Fibroblast of lung (primary cell): ENCODE results near the gene IDUA. TPM values are rescaled to one million over a fixed set of nuclear protein-coding genes. Genes with fewer than 3 reads are reported as not detected.

Experiments used
- DNase-seq, 2 donors: peaks; one replicate each; pipeline versions ENCODE4 v3.0.0 to v3.0.0-alpha.2; 2010; ENCODE audit warnings: low read depth in 2 of 2
- H2AFZ ChIP-seq: 2 replicates; pipeline ENCODE4 v1.5.1; 2012; ENCODE audit warnings: low read length, control low read depth, inconsistent platforms
- H3K27ac ChIP-seq: 2 replicates; pipeline ENCODE4 v1.5.1; 2011; ENCODE audit warnings: low read length, control low read depth; ENCODE audit not compliant: insufficient read depth
- H3K27me3 ChIP-seq: 2 replicates; pipeline ENCODE4 v1.5.1; 2011; ENCODE audit warnings: mild to moderate bottlenecking, low read length; ENCODE audit not compliant: control insufficient read depth, insufficient read depth
- H3K36me3 ChIP-seq: 2 replicates; pipeline ENCODE4 v1.5.1; 2011; ENCODE audit warnings: low read length; ENCODE audit not compliant: control insufficient read depth, insufficient read depth
- H3K4me1 ChIP-seq: 2 replicates; pipeline ENCODE4 v1.5.1; 2011; ENCODE audit warnings: low read length; ENCODE audit not compliant: control insufficient read depth, insufficient read depth; ENCODE audit errors: extremely low read depth
- H3K4me2 ChIP-seq: 2 replicates; pipeline ENCODE4 v1.5.1; 2011; ENCODE audit warnings: low read length, control low read depth; ENCODE audit not compliant: insufficient read depth; ENCODE audit errors: extremely low read depth
- H3K4me3 ChIP-seq, 4 experiments: fragments of 200-600 bp in 1 of 4; sonication (generic) in 1 of 4; replicated peaks in 1 of 4; 2 replicates each; pipeline ENCODE4 v1.5.1; 2011 to 2016; ENCODE audit warnings: low read length in 4 of 4, low read depth in 3 of 4, mild to moderate bottlenecking in 3 of 4, control low read depth in 2 of 4, inconsistent platforms in 1 of 4, mixed read lengths in 1 of 4; ENCODE audit not compliant: insufficient read depth in 1 of 4; ENCODE audit errors: control extremely low read depth in 1 of 4
- H3K79me2 ChIP-seq: 2 replicates; pipeline ENCODE4 v1.5.1; 2012; ENCODE audit warnings: mild to moderate bottlenecking, low read length, inconsistent platforms; ENCODE audit not compliant: control insufficient read depth, insufficient read depth
- H3K9ac ChIP-seq: 2 replicates; pipeline ENCODE4 v1.5.1; 2011; ENCODE audit warnings: mild to moderate bottlenecking, low read length, control low read depth; ENCODE audit not compliant: insufficient read depth
- H3K9me3 ChIP-seq: 2 replicates; pipeline ENCODE4 v1.5.1; 2012; ENCODE audit warnings: low read depth, low read length; ENCODE audit not compliant: control insufficient read depth, insufficient read depth
- H4K20me1 ChIP-seq: 2 replicates; pipeline ENCODE4 v1.5.1; 2011; ENCODE audit warnings: low read length; ENCODE audit not compliant: control insufficient read depth, insufficient read depth; ENCODE audit errors: extremely low read depth
- EZH2 ChIP-seq: IDR thresholded peaks from 2 replicates; pipeline ENCODE4 v1.5.1; 2012; ENCODE audit warnings: low read length, control low read depth, mild to moderate bottlenecking; ENCODE audit errors: missing control alignments
- polyA plus RNA-seq, 2 donors: library from polyadenylated mRNA; depleted of rRNA in 1 of 2; stranded (reverse) in 1 of 2; unstranded in 1 of 2; fragments of >200 nt; gene quantifications; 2 replicates each; pipeline ENCODE4 v1.2.1, GENCODE V29; 2011 to 2012; ENCODE audit warnings: missing spikeins in 1 of 2
- total RNA-seq: library from RNA; depleted of rRNA; stranded (reverse); fragments of >200 nt; gene quantifications from 2 replicates; pipeline ENCODE4 v1.2.1, GENCODE V29; 2014
- TF ChIP-seq, protein P1 (sequence below), 2 donors: IDR thresholded peaks in 1 of 2; conservative IDR thresholded peaks in 1 of 2; 1 replicate in 1 of 2; 2 replicates in 1 of 2; pipeline ENCODE4 v1.5.1; 2011 to 2012; ENCODE audit warnings: low read length in 2 of 2, control low read depth in 1 of 2, inconsistent platforms in 1 of 2, low read depth in 1 of 2, mild to moderate bottlenecking in 1 of 2

IDUA gene
- total and polyA plus RNA-seq, 2 donors (not counting 1 experiment from before 2014, with no cell fraction given): 3.1 to 11.1 TPM

DNA sequence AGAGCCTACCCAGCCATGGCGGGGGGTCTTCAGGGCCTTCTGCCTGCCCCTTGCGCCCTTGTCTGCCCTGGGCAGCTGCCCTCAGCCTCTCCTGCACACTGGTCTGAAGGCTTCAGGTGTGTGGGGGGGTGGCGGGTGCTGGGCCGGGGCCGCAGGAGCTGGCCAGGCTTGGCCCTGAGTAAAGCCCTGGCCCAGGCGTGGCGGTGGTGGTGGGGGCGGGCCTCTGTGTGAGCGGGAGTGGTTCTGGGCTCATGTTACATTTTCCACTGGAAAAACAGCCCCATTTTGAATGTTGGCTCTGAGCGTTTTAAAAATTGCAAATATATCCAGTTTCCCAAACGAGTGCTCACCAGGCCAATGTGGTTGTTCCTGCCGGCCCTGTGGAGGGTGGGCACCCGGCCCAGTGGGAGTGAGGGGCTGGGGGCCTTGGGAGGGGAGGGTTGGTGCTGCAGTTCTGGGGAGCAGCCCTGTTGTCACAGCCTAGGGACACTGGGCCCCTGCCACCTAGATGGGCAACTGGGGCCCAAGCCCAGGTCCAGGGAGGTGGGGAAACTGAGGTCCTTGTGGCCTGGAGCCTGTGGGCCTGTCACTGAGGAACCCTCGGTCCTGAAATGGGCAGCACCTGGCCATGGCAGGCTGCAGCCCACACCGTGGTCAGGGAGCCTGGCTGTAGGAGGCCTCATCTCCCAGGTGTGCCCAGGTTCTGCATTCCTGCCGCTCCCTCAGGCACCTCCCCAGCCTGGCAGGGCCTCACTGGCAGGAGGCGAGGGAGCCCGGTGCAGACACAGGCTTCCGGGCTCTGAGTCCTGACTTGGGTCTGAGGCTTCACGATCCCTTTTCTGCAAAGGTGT is 52.9 kb downstream of the IDUA start:
- H4K20me1 ChIP-seq: no peaks in the 10 kb centered on the region
- no peak overlapping the region for H3K4me3 ChIP-seq
- H3K9me3 ChIP-seq: no peaks in the 10 kb centered on the region
- TF ChIP-seq, protein P1, sequence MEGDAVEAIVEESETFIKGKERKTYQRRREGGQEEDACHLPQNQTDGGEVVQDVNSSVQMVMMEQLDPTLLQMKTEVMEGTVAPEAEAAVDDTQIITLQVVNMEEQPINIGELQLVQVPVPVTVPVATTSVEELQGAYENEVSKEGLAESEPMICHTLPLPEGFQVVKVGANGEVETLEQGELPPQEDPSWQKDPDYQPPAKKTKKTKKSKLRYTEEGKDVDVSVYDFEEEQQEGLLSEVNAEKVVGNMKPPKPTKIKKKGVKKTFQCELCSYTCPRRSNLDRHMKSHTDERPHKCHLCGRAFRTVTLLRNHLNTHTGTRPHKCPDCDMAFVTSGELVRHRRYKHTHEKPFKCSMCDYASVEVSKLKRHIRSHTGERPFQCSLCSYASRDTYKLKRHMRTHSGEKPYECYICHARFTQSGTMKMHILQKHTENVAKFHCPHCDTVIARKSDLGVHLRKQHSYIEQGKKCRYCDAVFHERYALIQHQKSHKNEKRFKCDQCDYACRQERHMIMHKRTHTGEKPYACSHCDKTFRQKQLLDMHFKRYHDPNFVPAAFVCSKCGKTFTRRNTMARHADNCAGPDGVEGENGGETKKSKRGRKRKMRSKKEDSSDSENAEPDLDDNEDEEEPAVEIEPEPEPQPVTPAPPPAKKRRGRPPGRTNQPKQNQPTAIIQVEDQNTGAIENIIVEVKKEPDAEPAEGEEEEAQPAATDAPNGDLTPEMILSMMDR (conservative IDR thresholded peaks at IDR 0.05 in 1 of 2, IDR thresholded peaks at IDR 0.05 in 1 of 2; ENCODE audit: low read depth in 1 of 2, low read length in 2 of 2): no peak
- TF ChIP-seq EZH2: no peak
- H3K27ac ChIP-seq: no peak overlapping the region
- no peaks in the 10 kb centered on the region for H3K27me3 ChIP-seq
- no peak overlapping the region for H2AFZ ChIP-seq
- no peaks in the 10 kb centered on the region for H3K79me2 ChIP-seq
- H3K9ac ChIP-seq: no peak overlapping the region
- no peaks in the 10 kb centered on the region for H3K36me3 ChIP-seq
- no peak overlapping the region for H3K4me2 ChIP-seq
- DNase-seq: peak; percentile 53 to 66
- H3K4me1 ChIP-seq: peaks cover 21% of the 10 kb centered on the region

DNA sequence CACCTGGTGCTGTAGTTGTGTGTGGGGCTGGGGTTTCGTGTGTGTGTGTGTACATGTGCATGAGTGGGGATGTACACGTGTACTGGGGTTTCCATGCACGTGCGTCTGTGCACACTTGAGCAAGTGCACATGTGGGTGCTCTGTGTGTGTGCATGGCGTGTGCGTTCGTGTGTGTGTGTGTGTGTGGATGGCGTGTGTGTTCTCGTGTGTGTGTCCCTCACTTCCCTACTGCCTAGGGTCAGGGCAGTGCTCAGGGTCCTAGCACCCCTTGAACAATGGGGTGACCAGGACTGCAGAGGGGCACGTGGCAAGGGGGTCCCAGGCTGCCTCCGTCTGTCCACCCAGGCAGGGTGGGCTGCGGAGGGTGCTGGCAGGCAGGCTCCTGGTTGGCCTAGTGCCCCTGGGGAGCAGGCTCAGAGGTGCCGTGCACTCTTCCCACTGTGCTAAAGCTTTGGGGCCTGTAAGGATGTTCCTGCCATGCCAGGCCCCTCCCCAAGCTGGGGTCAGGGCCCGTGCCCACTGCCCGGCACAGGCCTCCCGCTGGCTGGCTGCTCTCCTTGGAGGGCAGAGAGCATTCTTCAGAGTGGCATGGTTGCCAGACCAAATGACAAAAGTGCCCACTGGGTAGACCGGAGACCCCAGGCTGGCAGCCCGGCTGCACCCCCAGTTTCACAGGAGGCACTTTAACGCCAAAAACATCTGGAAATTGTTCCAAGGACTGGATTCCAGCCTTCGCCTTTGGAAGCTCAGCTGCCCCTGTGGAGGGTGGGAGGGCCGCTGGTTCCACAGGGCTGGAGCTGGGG is 53.7 kb downstream of the IDUA start:
- TF ChIP-seq, protein P1 (conservative IDR thresholded peaks at IDR 0.05 in 1 of 2, IDR thresholded peaks at IDR 0.05 in 1 of 2; ENCODE audit: low read depth in 1 of 2, low read length in 2 of 2): no peak
- no peak for DNase-seq
- no peaks in the 10 kb centered on the region for H3K9me3 ChIP-seq
- H3K36me3 ChIP-seq: no peaks in the 10 kb centered on the region
- H3K79me2 ChIP-seq: no peaks in the 10 kb centered on the region
- H3K4me3 ChIP-seq: no peak overlapping the region
- H3K27me3 ChIP-seq: no peaks in the 10 kb centered on the region
- no peak overlapping the region for H3K9ac ChIP-seq
- peaks cover 21% of the 10 kb centered on the region for H3K4me1 ChIP-seq
- H2AFZ ChIP-seq: no peak overlapping the region
- no peak overlapping the region for H3K27ac ChIP-seq
- no peak overlapping the region for H3K4me2 ChIP-seq
- no peaks in the 10 kb centered on the region for H4K20me1 ChIP-seq

DNA sequence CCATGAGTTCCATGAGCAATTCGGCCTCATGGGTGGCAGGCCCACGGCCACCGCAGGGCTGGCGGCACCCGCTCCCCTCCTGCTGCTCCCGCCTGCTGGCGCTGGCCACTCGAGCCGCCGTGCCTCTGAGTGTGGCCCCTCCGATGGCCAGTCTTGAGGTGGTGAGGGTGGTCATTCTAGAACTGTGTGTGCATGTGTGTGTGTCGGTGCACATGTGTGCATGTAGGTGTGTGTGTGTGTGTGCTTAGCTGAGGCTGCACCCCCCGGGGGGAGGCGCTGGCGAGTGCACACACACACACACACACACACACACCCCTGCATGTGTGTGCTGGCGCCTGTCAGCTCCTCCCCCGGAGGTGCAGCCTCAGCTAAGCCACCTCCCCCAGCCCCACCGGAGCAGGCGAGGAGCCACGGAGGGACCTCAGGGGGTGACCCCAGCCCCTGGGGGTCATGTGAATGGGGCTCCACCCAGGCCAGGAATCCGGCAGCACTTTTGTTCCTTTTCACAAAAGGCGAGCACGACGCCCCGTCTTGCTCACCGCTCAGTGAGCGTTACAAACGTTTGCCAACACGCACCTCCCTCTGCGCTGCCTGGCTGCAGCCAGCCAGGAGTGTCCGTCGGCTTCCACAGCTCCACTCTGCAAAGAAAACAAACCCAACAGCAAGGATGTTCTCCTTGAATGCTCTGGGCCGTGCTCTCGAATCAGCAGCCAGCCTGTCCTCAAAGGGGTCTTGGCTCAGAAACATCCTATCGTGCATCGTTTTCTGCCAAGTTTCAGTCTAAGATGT is 54.5 kb downstream of the IDUA start:
- H3K79me2 ChIP-seq: no peaks in the 10 kb centered on the region
- H3K4me1 ChIP-seq: peaks cover 21% of the 10 kb centered on the region
- H3K36me3 ChIP-seq: no peaks in the 10 kb centered on the region
- no peaks in the 10 kb centered on the region for H4K20me1 ChIP-seq
- H3K4me3 ChIP-seq: no peak overlapping the region
- DNase-seq: peak; percentile 54 to 76
- TF ChIP-seq, protein P1 (conservative IDR thresholded peaks at IDR 0.05 in 1 of 2, IDR thresholded peaks at IDR 0.05 in 1 of 2; ENCODE audit: low read depth in 1 of 2, low read length in 2 of 2): no peak
- no peak for TF ChIP-seq EZH2
- no peaks in the 10 kb centered on the region for H3K9me3 ChIP-seq
- no peak overlapping the region for H3K27ac ChIP-seq
- no peaks in the 10 kb centered on the region for H3K27me3 ChIP-seq
- no peak overlapping the region for H2AFZ ChIP-seq
- H3K4me2 ChIP-seq: peak overlapping the region; percentile 59
- H3K9ac ChIP-seq: no peak overlapping the region
